Measurements from ENCODE around the gene MTHFD2L.
"Not testable (repeated sequence)": the region's sequence is repeated elsewhere in the genome, so short reads cannot be mapped to it uniquely, and the experiment has no call there.

MTHFD2L gene

GRCh38 chr4:74157561-74158465 lies at the start of gene MTHFD2L:
Gene MTHFD2L (plus strand): TSS chr4:74158118. CDS start chr4:74158139, 21 bp downstream.
- peak; percentile 74 to 82 for DNase-seq

GRCh38 chr4:74108457-74109115 lies 49.3 kb upstream of the MTHFD2L start:
- no peak for DNase-seq

- DNase-seq, result no peak
These were observed 48.6 kb upstream of the MTHFD2L start for GRCh38 chr4:74109116-74109869.

- no peak for DNase-seq
These were observed 47.9 kb upstream of the MTHFD2L start for GRCh38 chr4:74109870-74110605.

- DNase-seq, result no peak
These were observed 47.2 kb upstream of the MTHFD2L start for GRCh38 chr4:74110670-74111069.

GRCh38 chr4:74111306-74111975 lies 46.5 kb upstream of the MTHFD2L start:
- no peak for DNase-seq

GRCh38 chr4:74111990-74112389 lies 45.9 kb upstream of the MTHFD2L start:
- DNase-seq, result no peak

- DNase-seq, result no peak
These were observed 45.4 kb upstream of the MTHFD2L start for GRCh38 chr4:74112399-74113105.

GRCh38 chr4:74114234-74114633 lies 43.7 kb upstream of the MTHFD2L start:
- no peak for DNase-seq

GRCh38 chr4:74117024-74117534 lies 40.8 kb upstream of the MTHFD2L start:
- no peak for DNase-seq

- DNase-seq, result no peak
These were observed 39.1 kb upstream of the MTHFD2L start for GRCh38 chr4:74118600-74119338.

GRCh38 chr4:74120086-74120485 lies 37.8 kb upstream of the MTHFD2L start:
- no peak for DNase-seq

- DNase-seq, result no peak
These were observed 36.0 kb upstream of the MTHFD2L start for GRCh38 chr4:74121643-74122579.

GRCh38 chr4:74123065-74123728 lies 34.7 kb upstream of the MTHFD2L start:
- peak in 1 of 2 experiments; percentile 27 for DNase-seq

GRCh38 chr4:74125029-74125428 lies 32.9 kb upstream of the MTHFD2L start:
- no peak for DNase-seq

- no peak for DNase-seq
These were observed 30.2 kb upstream of the MTHFD2L start for GRCh38 chr4:74127745-74128144.

GRCh38 chr4:74130843-74131242 lies 27.1 kb upstream of the MTHFD2L start:
- not testable (repeated sequence) for DNase-seq

- not testable (repeated sequence) for DNase-seq
These were observed 25.7 kb upstream of the MTHFD2L start for GRCh38 chr4:74132188-74132587.

- DNase-seq, result no peak
These were observed 25.0 kb upstream of the MTHFD2L start for GRCh38 chr4:74132944-74133343.

All from NCI-H1930 (cell line).